ENCODE results near the gene LIX1L.
"Not testable (repeated sequence)": the region's sequence is repeated elsewhere in the genome, so short reads cannot be mapped to it uniquely, and the experiment has no call there.

The LIX1L gene

GRCh38 chr1:145927916-145928643 lies 29.7 kb downstream of the LIX1L start:
- peak; percentile 27 for DNase-seq

- peak; percentile 95 for DNase-seq
Measured at GRCh38 chr1:145927063-145927886, 30.5 kb downstream of the LIX1L start, which contains the start of gene RBM8A. Gene RBM8A, minus strand, starts transcription at chr1:145927484. Its CDS starts 58 bp downstream, at chr1:145927426.

GRCh38 chr1:145926686-145927062 lies 31.1 kb downstream of the LIX1L start:
- peak; percentile 71 for DNase-seq

- DNase-seq, result no peak
Measured at GRCh38 chr1:145922266-145922665, 35.6 kb downstream of the LIX1L start.

- DNase-seq, result not testable (repeated sequence)
Measured at GRCh38 chr1:145920297-145920696, 37.5 kb downstream of the LIX1L start.

GRCh38 chr1:145918992-145919939 lies 38.6 kb downstream of the LIX1L start:
- DNase-seq, result peak; percentile 32

GRCh38 chr1:145918144-145918991 lies 39.4 kb downstream of the LIX1L start, which contains the start of gene PEX11B:
Gene PEX11B, minus strand, starts transcription at chr1:145918717. Its CDS starts 29 bp downstream, at chr1:145918688.
- peak; percentile 95 for DNase-seq

GRCh38 chr1:145917595-145917994 lies 40.2 kb downstream of the LIX1L start:
- DNase-seq, result no peak

GRCh38 chr1:145916745-145917144 lies 41.1 kb downstream of the LIX1L start:
- DNase-seq, result no peak

- no peak for DNase-seq
Measured at GRCh38 chr1:145912128-145912641, 45.6 kb downstream of the LIX1L start.

GRCh38 chr1:145908653-145909052 lies 49.2 kb downstream of the LIX1L start:
- DNase-seq, result no peak

GRCh38 chr1:145906954-145907753 lies 50.7 kb downstream of the LIX1L start:
- no peak for DNase-seq

GRCh38 chr1:145901312-145902021 lies 56.4 kb downstream of the LIX1L start:
- no peak for DNase-seq

GRCh38 chr1:145898756-145899155 lies 59.1 kb downstream of the LIX1L start:
- no peak for DNase-seq

GRCh38 chr1:145897969-145898368 lies 59.8 kb downstream of the LIX1L start:
- no peak for DNase-seq

GRCh38 chr1:145895471-145895870 lies 62.3 kb downstream of the LIX1L start:
- no peak for DNase-seq

GRCh38 chr1:145893306-145894055 lies 64.3 kb downstream of the LIX1L start:
- DNase-seq, result no peak

- no peak for DNase-seq
Measured at GRCh38 chr1:145892486-145893087, 65.2 kb downstream of the LIX1L start.
